HPDE6-E6E7 (cell line): Measurements from ENCODE around the gene PCDH15.

Experiments used
- DNase-seq: peaks from one replicate; pipeline ENCODE4 v3.0.0; 2011; ENCODE audit warnings: missing footprints; ENCODE audit errors: extremely low spot score

PCDH15 gene

DNA sequence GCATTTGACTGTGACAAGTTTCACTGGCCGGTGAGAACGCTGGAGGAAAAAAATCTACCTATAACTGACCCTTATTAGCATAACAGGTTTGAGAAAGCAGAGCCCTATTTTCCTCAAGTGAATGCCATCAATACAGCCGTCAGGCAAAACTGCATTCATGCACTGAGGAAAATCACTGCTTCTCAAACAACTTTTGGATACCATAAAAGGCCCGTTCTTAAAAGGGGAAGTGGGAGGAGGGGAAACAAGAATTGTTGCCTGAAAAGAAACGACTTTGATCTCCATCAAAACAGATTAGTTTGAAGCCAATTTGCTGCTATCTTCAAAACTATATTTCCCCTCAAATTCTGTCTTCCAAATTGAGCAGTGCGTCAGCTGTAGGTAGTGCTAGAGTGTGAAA is 670.6 kb downstream of the PCDH15 start:
- no peak for DNase-seq

DNA sequence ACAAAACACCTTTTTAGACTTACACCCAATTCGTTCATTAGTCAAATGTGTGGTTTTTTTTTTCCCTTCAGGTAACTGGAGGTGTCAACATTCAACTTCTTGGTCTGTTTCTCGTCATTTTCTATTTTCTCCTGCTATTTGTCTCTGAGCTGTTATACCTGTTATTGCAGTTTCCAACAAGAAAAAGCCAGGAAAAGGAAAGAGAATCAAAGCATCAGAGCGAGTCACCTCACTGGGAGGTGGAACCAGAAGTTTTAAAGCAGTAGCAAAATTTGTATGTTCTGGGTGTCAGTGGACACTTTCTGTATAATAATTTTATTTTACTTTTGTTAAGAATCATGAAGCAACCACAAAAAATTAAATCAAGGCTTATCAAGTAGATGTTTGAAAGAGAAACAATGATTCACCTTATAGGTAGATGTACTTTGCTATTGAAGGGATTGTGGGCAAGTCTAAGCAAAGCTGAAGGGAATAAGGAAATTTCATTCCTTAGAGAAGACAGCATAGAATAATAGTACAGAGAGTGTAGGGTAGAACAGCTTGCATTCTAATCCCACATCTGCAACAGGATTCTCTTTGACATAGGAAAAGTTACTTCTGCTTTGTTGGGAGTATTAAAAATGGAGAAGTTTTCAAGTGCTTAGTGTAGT is 675.8 kb downstream of the PCDH15 start:
- DNase-seq, result peak; percentile 10

DNA sequence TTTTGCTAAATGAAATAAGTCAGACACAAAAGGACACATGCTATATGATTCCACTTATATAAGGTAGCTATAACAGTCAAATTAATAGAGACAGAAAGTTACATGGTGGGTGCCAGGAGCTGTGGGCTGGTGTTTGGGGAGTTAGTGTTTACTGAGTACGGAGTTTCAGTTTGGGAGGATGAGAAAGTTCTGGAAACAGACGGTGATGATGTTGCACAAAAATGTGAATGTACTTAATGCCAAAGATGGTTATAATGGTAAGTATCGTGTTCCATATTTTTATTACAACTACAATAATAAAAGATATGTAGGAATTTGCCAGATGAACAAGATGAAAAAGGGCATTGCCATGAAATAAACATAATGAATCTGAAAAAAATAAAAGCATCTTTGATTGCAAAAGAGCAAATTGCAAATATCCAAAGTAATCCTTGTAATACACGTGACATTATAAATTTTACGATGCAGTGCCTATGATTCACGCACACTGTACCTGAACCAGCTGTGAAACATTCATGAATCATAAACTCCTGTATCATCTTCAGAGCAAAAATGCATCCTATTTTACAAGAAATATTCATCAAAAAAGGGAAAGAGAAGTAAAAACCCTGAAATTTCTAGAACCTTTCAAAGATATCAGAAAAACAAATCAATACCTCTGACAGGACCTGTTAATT is 676.7 kb downstream of the PCDH15 start:
- peak; percentile 17 for DNase-seq

DNA sequence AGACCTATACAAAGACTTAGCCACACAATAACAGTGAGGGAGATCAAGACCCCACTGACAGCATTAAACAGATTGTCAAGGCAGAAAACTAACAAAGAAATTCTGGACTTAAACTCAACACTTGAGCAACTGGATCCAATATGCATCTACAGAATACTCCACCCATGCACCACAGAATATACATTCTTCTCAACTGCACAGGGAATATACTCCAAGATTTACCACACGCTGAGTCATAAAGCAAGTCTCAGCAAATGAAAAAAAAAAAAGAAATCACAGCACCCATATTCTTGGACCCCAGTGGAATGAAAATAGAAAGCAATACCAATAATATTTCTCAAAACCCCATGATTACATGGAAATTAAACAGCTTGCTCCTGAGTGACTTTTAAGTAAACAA is 680.2 kb downstream of the PCDH15 start:
- DNase-seq, result no peak

DNA sequence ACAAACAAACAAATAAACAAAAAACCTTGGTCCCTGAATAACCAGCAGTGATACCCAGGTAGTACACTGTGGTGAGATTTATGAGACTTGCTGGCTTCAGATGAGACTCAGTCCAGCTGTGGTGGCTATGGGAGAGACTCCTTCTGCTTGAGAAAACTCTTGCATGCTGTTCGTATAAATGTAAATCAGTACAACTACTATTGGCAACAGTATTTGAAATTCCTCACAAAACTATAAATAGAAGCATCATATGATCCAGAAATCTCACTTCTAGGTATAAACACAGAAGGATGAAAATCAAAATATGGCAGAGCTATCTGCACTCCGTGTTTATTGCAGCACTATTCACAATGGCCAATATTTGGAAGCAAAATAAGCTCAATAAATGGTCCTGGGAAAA is 692.1 kb downstream of the PCDH15 start:
- DNase-seq, result no peak

DNA sequence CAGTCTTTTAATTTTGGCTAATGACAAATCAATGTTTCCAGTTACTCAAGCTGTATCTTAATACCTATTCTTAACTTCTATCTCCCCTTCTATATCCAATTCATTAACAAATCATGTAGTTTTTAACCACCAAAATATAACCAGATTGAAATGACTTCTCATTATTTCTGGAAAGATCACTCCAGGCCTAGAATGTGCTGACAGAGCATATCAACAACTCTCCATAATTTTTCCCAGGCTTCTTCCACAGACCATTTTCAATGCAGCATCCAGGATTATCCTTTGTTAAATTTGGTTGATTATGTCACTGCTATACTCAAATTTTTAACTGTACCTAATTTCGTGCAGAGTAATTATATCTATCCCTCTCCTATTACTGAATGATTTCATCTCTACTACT is 704.1 kb downstream of the PCDH15 start:
- no peak for DNase-seq

DNA sequence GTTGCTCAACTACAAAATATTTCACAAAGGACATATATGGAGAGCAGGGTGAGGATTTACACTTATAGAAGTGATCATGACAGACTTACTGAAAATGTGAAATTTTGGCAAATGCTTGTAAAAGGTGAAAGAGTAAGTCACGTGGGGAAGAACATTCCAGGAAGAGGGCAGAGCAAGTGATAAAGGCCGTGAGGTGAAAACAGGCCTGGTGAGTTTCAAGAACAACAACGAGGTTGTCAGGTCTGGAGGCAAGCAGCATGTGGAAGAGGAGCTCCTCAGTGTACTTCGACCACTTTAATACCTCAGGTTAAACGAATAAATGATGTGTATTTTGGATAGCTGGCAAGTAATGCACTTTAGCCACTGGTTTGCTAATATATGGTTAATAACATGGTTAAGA is 706.7 kb downstream of the PCDH15 start:
- DNase-seq, result no peak

DNA sequence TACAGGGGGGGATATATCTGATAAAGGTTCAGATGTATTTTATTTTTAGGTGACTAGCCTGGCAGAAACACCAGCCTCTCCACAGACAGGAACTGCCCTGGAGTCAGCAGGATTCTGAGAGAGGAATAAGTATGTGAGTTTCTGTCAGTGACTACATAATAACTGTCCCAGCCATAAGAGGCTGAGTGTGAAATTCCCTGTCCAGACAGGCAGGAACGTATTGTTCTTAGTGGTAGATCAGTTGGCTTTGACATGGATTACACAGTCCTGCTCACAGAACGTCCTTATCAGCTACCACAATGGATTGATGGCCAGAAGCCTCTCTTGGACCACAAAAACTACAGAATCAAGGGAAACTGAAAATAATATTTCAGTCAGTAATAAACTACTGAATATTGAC is 709.8 kb downstream of the PCDH15 start:
- no peak for DNase-seq

DNA sequence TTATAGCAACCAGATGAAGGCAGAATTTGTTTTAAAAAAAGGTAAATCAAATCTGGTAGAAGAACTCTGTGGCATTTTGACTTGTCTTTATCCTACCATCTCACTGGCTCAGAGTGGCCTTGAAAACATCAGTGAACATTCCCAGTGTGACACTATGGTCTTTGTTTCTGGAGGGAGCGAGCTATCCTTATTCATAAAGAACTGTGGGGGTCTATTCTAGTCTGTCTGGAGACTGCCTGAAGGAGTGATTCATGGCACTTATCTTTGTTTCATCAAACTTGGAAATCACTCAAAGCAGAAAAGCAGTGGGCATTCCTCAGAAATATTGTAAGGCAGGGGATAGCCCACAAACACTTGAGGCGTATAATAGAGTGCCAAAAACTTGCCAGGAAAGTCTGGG is 719.1 kb downstream of the PCDH15 start:
- DNase-seq, result no peak

DNA sequence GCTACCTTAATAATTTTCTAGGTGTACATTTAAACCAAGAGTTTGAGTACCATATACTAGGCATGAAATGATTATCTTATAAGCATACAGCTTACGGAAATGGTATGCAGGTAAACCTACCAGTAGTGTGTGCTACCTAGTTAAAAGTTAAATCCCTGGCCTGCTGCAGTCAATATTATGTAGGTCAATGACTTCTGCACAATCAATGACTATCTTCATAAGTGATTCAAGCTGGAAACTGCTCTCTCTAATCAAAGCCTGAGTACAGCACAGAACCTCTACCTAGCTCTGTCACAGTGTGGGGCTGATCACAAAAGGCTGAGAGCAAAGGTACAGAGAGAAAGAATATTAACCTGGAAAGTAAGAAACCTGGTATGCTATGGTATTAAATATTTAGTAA is 733.7 kb downstream of the PCDH15 start:
- DNase-seq, result no peak

DNA sequence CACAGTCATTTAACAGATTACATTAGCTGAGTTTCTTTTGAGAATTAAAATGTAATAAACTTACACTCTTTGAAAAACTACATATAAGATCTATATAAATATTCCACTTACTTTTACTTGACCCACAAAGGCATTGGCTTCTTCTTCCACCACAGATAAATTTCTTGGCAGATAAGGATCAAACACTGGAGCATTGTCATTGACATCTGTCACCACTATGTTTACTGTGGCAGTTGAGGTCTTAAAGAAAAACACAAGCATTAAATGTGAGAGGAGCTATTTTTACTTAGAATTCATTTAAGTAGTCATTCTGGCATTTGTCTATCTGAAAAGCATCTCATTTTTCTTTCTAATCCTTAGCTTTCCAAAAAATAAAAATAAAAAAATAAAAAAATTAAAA is 734.4 kb downstream of the PCDH15 start:
- DNase-seq, result no peak

DNA sequence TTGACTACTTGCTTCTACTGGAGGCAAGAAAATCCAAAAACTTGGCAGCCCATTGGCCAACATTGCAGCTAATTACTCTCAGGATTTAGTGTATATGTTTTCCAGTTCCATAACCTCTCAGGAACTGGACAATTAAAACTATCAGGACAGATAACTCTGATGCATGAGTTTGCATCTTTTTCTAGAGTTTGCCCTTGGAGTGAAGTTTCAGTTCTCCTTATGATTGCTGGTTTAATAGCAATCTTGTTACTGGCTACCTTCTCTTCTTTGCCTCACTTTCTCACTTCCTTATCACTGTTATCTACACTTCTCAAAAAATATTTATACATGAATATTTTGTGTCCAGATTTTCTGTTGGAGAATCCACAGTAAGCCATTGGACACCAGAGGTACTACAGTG is 735.9 kb downstream of the PCDH15 start:
- DNase-seq, result no peak

DNA sequence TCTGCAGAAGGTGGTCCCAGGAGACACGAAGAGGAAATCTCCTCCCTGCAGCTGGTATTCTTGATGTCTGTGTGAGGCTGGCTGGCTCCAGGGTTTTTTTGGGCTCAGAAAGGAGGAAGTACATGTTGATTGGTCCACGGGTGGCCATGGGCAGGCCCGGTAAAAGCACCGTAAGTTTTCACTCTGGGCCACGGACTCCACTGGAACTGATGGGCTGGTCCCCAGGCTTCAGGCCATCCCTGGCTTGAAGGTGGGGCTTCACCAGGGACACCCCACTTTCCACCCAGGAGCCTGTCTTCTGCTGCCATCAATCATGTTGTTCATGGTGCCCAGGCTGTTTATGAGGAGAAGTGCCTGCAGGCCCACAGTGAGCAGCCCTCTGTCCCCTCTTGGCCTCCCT is 736.8 kb downstream of the PCDH15 start:
- no peak for DNase-seq

DNA sequence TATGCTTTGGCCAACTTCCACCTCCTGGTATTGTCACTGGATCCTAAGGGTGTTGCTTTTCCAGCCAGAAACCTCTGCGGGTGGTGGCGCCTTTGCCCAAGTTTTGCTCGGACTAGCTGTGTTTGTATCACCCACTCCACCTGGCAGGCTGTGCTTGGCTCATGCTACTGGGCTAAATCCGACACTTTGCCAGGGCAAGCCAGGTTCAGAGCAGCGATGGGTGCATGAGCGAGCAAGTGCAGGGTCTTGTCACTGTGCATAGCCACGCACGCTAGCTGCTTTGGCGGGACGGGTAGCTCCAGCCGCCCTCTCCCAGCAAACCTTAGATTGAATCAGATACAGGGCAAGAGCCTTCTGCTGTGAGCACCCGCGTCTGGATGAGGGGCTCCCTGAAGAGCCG is 737.5 kb downstream of the PCDH15 start:
- no peak for DNase-seq

DNA sequence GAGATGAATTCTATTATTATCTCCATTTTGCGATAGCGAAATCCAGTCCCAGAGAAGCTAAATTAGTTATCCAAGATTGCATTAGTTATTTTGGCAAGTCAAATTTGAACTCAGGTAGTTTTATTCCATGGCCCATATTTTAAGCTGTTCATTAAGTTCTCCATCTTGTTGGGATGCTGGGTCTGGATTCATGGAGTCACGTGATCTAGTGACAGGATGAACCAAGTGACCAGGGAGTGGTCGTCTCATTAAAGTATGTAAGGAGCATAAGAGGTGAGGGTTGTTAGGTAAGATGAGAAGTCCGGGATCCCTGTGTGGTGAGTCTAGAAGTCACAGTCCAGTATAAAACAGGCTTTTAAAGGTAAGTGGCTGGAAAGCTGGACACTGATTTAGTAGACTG is 740.5 kb downstream of the PCDH15 start:
- DNase-seq, result no peak

DNA sequence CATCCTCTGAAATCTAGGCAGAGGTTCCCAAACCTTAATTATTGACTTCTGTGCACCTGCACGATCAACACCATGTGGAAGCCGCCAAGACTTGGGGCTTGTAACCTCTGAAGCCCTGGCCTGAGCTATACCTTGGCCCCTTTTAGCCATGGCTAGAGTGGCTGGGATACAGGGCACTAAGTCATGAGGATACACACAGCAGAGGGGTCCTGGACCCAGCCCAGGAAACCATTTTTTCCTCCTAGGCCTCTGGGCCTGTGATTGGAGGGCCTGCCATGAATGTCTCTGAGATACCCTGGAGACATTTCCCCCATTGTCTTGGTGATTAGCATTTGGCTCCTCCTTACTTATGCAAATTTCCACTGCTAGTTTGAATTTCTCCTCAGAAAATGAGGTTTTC is 743.7 kb downstream of the PCDH15 start:
- no peak for DNase-seq

DNA sequence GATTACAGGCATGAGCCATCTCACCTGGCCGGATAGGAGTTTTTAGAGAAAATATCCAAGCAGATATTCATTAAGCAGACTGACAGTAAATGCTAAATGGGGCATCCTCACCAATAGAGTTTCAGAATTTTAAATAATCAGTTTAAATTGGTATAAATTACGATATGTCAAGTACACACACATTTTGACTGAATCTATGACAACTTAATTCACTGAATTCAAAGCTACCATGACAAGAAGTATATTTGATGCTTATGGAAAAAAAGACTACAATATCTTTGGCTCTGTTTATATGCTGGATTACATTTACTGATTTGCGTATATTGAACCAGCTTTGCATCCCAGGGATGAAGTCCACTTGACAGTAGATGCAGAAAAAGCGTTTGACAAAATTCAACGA is 774.7 kb downstream of the PCDH15 start:
- DNase-seq, result no peak

DNA sequence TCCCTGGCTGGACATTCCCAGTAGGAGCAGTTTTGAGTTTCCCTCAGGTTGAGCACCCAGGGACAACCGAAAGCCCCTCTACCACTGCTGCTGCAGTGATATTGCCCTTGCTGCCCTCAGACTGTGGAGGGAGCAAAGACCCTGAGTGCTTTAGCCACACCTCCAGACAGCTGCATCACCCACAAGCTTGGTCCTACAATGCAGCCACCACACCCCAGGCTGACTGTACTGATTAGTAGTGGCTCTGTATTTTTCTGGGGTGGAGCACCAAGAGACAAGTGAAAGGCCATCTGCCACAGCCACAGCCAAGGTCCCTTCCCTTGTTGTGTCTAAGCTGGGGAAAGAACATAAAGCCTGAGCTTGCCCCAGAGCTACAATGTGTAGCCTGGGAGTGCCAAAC is 789.9 kb downstream of the PCDH15 start:
- no peak for DNase-seq

DNA sequence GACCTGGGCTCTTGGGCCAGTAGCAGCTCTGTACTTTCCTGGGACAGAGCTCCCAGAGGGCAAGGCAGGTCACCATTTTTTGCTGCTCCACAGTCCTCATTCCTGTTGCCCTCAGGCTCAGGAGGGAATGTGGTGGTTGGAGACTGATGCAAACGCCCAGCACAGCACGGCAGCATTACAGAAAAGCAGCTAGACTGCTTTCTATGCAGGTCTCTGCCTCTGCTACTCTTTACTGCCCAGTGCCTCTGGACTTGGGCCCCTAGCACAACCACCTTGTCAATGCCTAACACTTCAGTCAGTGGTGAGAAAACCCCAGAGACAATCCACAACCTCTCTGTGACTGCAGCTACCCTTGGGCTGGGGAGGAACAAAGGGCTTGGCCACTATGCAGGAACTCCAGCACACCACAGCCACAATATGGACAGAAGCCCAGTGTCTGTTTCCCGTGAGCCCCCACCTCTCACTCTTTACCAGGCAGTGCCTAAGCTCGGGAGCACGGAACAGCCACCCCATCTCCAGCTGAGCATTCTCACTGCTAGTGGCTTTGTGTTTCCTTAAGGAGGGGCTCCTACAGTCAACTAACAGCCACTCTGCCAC is 790.6 kb downstream of the PCDH15 start:
- no peak for DNase-seq

DNA sequence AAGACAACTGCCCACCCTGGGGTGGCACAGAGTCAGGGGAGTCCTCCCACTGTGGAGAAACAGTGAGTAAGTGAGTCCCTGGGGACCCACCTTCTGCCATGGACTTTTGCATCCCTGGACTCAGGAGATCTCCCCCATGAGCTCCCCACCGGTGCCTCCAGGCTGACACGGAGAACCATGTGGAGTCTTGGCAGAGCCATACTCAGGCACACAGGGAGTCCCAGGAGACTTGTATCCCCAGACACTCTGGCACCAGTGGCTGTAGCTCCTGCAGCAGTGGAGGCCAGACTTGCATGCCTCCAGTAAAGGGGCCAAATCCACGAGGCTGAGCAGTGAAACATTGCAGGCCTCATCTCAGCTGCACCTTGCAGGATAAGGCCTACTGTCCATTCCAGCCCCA is 791.4 kb downstream of the PCDH15 start:
- DNase-seq, result no peak

DNA sequence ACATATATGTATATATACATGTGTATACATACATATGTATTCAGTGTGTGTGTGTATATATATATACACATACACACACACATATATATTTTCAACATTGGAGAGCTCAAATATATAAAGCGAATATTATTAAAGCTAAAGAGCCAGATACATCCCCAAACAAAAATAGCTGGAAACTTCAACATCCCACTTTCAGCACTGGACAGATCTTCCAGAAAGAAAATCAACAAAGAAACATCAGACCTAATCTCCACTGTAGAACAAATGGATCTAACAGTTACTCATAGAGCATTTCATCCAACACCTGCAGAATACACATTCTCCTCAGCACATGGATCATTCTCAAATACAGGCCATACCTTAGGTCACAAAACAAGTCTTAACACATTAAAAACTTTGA is 799.0 kb downstream of the PCDH15 start:
- DNase-seq, result no peak

DNA sequence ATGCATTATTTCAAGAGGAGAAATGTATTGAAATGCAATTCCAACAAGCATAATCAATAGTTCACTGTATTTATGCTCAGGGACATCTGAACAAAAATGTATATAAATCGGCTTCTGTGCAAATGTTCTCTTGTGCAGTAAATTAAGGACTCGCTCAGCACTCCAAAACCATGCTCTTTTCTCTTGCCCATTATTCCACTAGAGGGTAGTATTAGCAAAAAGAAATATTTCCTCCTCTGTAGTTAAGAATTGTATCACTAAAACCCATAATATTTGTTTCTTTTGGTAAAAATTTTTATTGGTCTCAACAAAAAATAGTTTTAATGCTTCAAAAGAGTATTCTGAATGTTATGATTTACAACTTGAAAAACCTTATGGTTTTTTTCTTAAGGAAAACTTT is 803.1 kb downstream of the PCDH15 start:
- no peak for DNase-seq

DNA sequence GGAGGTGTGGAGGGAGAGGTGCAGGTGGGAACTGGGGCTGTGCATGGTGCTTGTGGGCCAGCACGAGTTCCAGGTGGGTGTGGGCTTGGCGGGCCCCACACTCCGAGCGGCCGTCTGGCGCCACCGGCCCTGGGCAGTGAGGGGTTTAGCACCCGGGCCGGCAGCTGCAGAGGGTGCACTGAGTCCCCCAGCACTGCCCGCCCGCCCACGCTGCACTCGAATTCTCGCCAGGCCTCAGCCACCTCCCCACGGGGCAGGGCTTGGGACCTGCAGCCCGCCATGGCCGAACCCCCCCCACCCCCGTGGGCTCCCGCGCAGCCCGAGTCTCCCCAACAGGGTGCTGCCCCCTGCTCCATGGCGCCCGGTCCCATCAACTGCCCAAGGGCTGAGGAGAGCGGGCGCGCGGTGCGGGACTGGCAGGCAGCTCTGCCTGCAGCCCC is 810.2 kb downstream of the PCDH15 start:
- DNase-seq, result no peak

DNA sequence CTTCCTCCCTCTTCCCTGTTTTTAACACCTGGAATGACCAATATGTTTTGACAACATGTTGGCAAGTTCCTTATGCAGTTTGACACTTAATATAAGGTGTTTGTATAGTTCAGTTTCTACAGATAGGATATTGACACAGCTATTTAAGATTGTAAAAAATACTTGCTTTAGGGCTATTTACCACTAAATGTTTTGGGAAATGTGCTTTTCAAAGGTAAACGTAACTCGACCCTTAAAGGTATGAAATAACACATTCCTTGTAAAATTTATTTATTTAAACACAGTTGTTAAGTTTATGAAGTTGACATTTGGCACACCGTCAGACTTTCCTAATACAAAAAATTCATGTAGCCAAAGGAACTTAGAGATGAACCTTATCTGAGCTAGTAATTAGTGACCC is 817.6 kb downstream of the PCDH15 start:
- no peak for DNase-seq
